ENCODE data around the gene INTS7. TPM values are rescaled to one million over a fixed set of nuclear protein-coding genes. Genes with fewer than 3 reads are reported as not detected.
"Not testable (repeated sequence)": the region's sequence is repeated elsewhere in the genome, so short reads cannot be mapped to it uniquely, and the experiment has no call there.

INTS7 gene
- total RNA-seq, 2 experiments from 2014 or later: 24.7 to 25.9 TPM

GRCh38 chr1:211925016-211925415, 110.3 kb downstream of the INTS7 start:
- Mint-ChIP-seq H3K27me3 (ENCODE audit: low read depth) (peaks cover 6% of the 10 kb centered on the region), H3K4me1 (ENCODE audit: low read depth) (no peaks in the 10 kb centered on the region), H3K9me3 (no peaks in the 10 kb centered on the region), H3K27ac (no peak overlapping the region), H3K36me3 (ENCODE audit: low read depth) (no peaks in the 10 kb centered on the region), H3K4me3 (no peak overlapping the region)
- no peak for DNase-seq
- CTCF ChIA-PET: interaction anchor here (0.6 to 1.5 kb wide), 4 partner anchors 15 to 243 kb away, joined by 3 to 4 read pairs (median 3); no protein-coding TSS in a partner anchor
- intact Hi-C loops (cut with micrococcal nuclease): no loop called here

DNA sequence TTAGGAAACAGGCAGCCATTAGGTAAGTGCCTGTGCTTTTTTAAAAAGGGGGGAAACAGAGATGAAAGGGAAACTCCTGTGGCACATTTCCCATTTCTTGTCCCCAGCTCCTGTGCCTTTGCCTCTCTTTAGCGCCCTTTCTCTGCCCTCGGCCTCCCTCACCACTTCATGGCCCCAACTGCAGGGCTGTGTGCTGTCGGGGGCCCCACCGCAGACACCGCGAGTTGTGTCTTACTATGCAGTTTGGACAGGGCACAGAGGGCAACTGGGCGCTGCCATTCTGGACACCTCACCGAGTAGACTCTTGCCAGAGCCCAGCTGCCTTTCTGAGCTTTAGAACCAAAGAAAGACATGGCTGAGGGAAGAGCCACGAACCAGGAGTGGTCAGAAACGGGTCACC, 111.1 kb downstream of the INTS7 start:
- no peaks in the 10 kb centered on the region for H3K4me1 Mint-ChIP-seq (ENCODE audit: low read depth)
- H3K9me3 Mint-ChIP-seq: no peaks in the 10 kb centered on the region
- intact Hi-C loops (cut with micrococcal nuclease): no loop called here
- no peak overlapping the region for H3K4me3 Mint-ChIP-seq
- peaks cover 5% of the 10 kb centered on the region for H3K27me3 Mint-ChIP-seq (ENCODE audit: low read depth)
- no peak overlapping the region for H3K27ac Mint-ChIP-seq
- H3K36me3 Mint-ChIP-seq (ENCODE audit: low read depth): no peaks in the 10 kb centered on the region
- CTCF ChIA-PET: interaction anchor here (1.2 to 1.5 kb wide), 2 partner anchors 22 to 226 kb away, joined by 3 to 4 read pairs; no protein-coding TSS in a partner anchor
- no peak for DNase-seq

DNA sequence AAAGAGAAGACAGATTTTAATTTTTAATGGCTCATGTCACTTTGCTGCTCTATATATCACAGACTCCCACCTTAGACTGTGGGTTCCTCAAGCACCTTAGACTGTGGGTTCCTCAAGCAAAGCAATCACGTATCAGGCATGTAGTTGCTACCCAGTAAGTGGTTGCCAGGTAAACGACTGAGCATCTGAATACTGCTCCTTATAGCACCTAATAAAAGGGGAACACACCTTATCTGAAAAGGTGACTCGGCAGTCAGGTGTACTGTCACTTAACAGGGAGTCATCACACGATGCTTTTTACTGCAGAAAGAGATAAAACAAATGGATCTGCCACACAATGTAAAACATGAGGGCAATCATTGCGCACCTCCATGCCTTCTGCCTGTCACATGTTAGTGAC, 112.3 kb downstream of the INTS7 start:
- CTCF ChIA-PET: no interaction called here

DNA sequence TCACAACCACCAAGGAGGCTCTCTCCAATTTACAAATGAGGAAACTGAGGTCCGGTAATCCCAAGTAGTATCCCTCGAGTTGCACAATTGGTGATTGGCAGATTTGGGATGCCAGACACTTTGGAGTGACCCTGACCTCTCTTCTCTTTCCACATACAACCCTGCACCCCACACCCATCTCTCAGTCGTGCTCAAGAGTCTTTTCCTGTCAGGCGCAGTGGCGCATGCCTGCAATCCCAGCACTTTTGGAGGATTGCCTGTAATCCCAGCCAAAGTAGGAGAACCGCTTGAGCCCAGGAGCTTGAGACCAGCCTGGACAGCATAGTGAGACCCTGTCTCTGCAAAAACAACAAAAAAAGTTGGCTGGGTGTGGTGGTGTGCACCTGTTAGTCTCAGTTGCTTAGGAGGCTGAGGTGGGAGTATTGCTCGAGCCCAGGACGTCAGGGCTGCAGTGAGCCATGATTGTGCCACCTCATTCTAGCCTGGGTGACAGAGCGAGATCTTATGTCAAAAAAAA, 113.7 kb downstream of the INTS7 start:
- H3K4me3 Mint-ChIP-seq: no peak overlapping the region
- intact Hi-C loops (cut with micrococcal nuclease): no loop called here
- CTCF ChIA-PET: no interaction called here

More for the DNA sequence above, 112.3 kb downstream of the INTS7 start:
- no peak overlapping the region for H3K27ac Mint-ChIP-seq
- H3K4me3 Mint-ChIP-seq: no peak overlapping the region
- H3K9me3 Mint-ChIP-seq: no peaks in the 10 kb centered on the region
- DNase-seq: no peak
- no peaks in the 10 kb centered on the region for H3K36me3 Mint-ChIP-seq (ENCODE audit: low read depth)
- H3K4me1 Mint-ChIP-seq (ENCODE audit: low read depth): no peaks in the 10 kb centered on the region
- intact Hi-C loops (cut with micrococcal nuclease): no loop called here
- peaks cover 5% of the 10 kb centered on the region for H3K27me3 Mint-ChIP-seq (ENCODE audit: low read depth)

DNA sequence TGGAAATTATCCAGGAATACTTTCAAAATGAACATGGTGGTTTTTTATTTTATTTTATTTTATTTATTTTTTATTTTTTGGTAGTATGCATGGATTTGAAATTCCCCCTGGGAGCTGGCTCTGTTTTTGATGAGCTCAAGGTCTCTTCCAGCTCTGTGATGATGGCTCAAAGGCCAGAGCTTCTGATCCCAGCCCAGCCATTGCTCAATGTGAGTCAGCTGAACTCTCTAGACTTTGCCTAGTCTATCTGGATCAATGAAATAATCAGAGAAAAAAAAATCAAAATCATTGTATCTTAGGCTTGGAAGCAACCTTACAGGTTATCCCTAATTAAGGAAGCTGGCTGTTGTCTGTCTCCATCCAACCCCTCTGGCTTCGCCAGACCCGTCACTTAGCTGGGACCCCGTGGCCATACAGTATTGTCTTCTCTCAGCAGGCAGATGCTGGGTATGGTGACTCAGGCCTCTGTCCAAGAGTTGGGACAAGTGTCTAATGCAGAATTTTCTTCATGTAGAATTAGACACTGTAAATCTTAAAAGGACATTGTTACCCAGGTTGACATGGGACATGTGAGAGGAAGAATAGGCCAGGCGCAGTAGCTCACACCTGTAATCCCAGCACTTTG, 114.6 kb downstream of the INTS7 start:
- H3K4me1 Mint-ChIP-seq (ENCODE audit: low read depth): no peaks in the 10 kb centered on the region
- no peaks in the 10 kb centered on the region for H3K36me3 Mint-ChIP-seq (ENCODE audit: low read depth)
- peaks cover 5% of the 10 kb centered on the region for H3K27me3 Mint-ChIP-seq (ENCODE audit: low read depth)
- H3K9me3 Mint-ChIP-seq: no peaks in the 10 kb centered on the region
- H3K27ac Mint-ChIP-seq: no peak overlapping the region
- CTCF ChIA-PET: interaction anchor here (2.5 kb wide), 1 partner anchor 222 kb away, joined by 7 read pairs; no protein-coding TSS in a partner anchor
- DNase-seq: no peak
- intact Hi-C loops (cut with micrococcal nuclease): no loop called here
- no peak overlapping the region for H3K4me3 Mint-ChIP-seq

More for the DNA sequence above, 113.7 kb downstream of the INTS7 start:
- DNase-seq: no peak
- Mint-ChIP-seq H3K27me3 (ENCODE audit: low read depth) (peaks cover 5% of the 10 kb centered on the region), H3K27ac (no peak overlapping the region), H3K9me3 (no peaks in the 10 kb centered on the region), H3K36me3 (ENCODE audit: low read depth) (no peaks in the 10 kb centered on the region), H3K4me1 (ENCODE audit: low read depth) (no peaks in the 10 kb centered on the region)

DNA sequence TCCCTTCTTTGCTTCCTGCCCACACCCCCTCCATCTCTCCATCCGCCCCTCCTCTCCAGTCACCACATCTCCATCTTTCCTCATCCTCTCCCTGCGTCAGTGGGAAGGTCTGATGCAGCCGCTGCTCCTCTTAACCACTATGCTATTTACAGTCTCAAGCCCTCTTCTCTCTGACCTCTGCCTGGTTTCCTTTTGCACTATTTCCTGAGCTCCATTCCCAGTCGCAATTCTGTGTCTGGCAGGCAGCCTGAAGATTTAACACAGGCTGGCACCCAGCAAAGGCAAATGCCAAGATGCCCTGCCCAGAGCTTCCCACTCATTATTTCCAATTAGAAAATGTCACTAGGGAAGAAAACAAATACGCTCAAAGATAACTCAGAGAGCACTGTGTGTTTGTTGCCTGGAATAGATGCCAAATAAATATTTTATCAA, 115.2 kb downstream of the INTS7 start:
- CTCF ChIA-PET: interaction anchor here (2.5 kb wide), 1 partner anchor 222 kb away, joined by 7 read pairs; no protein-coding TSS in a partner anchor
- no peak overlapping the region for H3K4me3 Mint-ChIP-seq
- intact Hi-C loops (cut with micrococcal nuclease): no loop called here
- H3K27ac Mint-ChIP-seq: no peak overlapping the region
- no peaks in the 10 kb centered on the region for H3K36me3 Mint-ChIP-seq (ENCODE audit: low read depth)
- peaks cover 5% of the 10 kb centered on the region for H3K27me3 Mint-ChIP-seq (ENCODE audit: low read depth)
- H3K9me3 Mint-ChIP-seq: no peaks in the 10 kb centered on the region
- no peak for DNase-seq
- H3K4me1 Mint-ChIP-seq (ENCODE audit: low read depth): no peaks in the 10 kb centered on the region

DNA sequence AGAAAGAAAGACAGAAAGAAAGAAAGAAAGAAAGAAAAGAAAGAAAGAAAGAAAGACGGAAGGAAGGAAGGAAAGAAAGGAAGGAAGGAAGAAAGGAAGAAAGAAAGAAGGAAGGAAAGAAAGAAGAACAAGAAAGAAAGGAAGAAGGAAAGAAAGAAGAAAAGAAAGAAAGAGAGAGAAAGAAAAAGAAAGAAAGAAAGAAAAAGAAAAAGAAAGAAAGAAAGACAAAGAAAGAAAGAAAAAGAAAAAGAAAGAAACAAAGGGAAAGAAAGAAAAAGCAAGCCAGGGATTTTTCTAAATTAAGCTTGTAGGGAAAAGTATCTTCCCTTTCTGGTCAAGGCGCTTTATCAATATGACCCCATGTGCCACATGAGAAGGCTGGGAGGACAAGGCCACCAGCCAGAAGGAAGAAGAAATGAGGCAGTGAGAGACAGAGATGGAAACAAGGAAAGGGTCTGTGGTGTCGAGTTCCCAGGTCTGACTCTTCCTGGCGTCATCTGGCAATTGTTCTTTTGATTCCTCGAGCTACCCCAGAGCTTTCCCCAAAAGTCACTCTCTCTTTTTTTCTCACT, 116.4 kb downstream of the INTS7 start:
- peaks cover 3% of the 10 kb centered on the region for H3K27me3 Mint-ChIP-seq (ENCODE audit: low read depth)
- H3K36me3 Mint-ChIP-seq (ENCODE audit: low read depth): no peaks in the 10 kb centered on the region
- H3K4me3 Mint-ChIP-seq: no peak overlapping the region
- no peaks in the 10 kb centered on the region for H3K4me1 Mint-ChIP-seq (ENCODE audit: low read depth)
- CTCF ChIA-PET: interaction anchor here (2.5 kb wide), 1 partner anchor 220 kb away, joined by 7 read pairs; no protein-coding TSS in a partner anchor
- H3K9me3 Mint-ChIP-seq: no peaks in the 10 kb centered on the region
- H3K27ac Mint-ChIP-seq: no peak overlapping the region
- no peak for DNase-seq
- intact Hi-C loops (cut with micrococcal nuclease): no loop called here

GRCh38 chr1:211916458-211916857, 118.9 kb downstream of the INTS7 start:
- CTCF ChIA-PET: interaction anchor here (0.5 kb wide), 1 partner anchor 99 kb away, joined by 3 read pairs; no protein-coding TSS in a partner anchor
- H3K9me3 Mint-ChIP-seq; intact Hi-C loops (cut with micrococcal nuclease); H3K27me3 Mint-ChIP-seq (ENCODE audit: low read depth); H3K36me3 Mint-ChIP-seq (ENCODE audit: low read depth); H3K4me3 Mint-ChIP-seq; DNase-seq; H3K4me1 Mint-ChIP-seq (ENCODE audit: low read depth); H3K27ac Mint-ChIP-seq: not testable (repeated sequence)

- intact Hi-C loops (cut with micrococcal nuclease): no loop called here
- CTCF ChIA-PET: interaction anchor here (0.5 kb wide), 1 partner anchor 98 kb away, joined by 3 read pairs; no protein-coding TSS in a partner anchor
Observed at GRCh38 chr1:211915924-211916323, 119.4 kb downstream of the INTS7 start.

DNA sequence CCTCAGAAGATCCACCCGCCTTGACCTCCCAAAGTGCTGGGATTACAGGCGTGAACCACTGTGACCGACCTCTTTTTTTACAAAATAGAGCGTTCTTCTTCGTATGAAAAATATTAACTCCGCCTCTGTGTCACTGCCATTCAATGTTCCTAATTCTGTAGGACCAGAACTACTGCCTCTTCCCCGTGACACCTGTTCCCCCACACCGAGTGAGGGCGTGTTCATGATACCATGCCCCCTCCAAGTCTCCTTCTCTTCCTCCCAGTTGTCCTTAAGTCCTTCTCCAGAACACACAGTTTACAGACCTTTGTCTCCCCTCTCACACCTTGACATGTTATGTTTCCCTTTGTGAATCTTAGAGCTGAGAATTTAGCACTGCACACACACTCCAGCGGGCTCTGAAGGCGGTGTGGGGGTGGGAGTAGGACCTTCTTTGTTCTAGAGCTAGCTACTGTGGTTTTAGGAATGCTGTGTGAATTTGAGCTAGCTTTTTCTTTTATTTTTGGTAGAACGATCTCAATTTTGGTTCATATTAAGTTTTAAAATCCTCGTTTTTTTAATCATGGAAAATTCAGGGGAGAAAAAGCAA, 122.4 kb downstream of the INTS7 start:
- no peak overlapping the region for H3K27ac Mint-ChIP-seq
- H3K4me1 Mint-ChIP-seq (ENCODE audit: low read depth): no peaks in the 10 kb centered on the region
- peaks cover 8% of the 10 kb centered on the region for H3K27me3 Mint-ChIP-seq (ENCODE audit: low read depth)
- intact Hi-C loops (cut with micrococcal nuclease): no loop called here
- DNase-seq: no peak
- no peak overlapping the region for H3K4me3 Mint-ChIP-seq
- CTCF ChIA-PET: no interaction called here
- H3K36me3 Mint-ChIP-seq (ENCODE audit: low read depth): no peaks in the 10 kb centered on the region
- no peaks in the 10 kb centered on the region for H3K9me3 Mint-ChIP-seq

More at GRCh38 chr1:211915924-211916323, 119.4 kb downstream of the INTS7 start:
- no peak overlapping the region for H3K4me3 Mint-ChIP-seq
- no peak for DNase-seq
- peaks cover 5% of the 10 kb centered on the region for H3K27me3 Mint-ChIP-seq (ENCODE audit: low read depth)
- no peaks in the 10 kb centered on the region for H3K4me1 Mint-ChIP-seq (ENCODE audit: low read depth)
- no peaks in the 10 kb centered on the region for H3K36me3 Mint-ChIP-seq (ENCODE audit: low read depth)
- H3K9me3 Mint-ChIP-seq: no peaks in the 10 kb centered on the region
- no peak overlapping the region for H3K27ac Mint-ChIP-seq

DNA sequence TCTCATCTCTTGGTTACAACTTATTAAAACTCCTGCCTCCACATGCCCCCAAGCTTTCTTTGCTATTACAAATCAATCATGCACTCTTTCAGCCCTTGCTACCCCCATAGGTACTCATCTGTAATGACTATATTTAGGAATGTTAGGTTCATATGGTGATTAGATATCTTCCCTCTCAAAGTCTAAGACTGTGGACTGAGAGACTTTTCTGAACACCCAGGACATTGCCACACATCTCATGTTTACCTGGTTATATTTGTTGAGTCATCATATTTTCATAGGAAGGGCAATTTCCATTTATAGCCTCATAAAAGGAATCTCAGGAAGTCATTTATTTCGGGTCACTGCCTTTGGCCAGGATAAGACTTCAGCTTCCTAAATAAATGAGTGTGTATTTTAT, 123.3 kb downstream of the INTS7 start:
- no peak for DNase-seq
- CTCF ChIA-PET: no interaction called here
- intact Hi-C loops (cut with micrococcal nuclease): no loop called here
- no peak overlapping the region for H3K27ac Mint-ChIP-seq
- H3K9me3 Mint-ChIP-seq: no peaks in the 10 kb centered on the region
- no peak overlapping the region for H3K4me3 Mint-ChIP-seq
- H3K4me1 Mint-ChIP-seq (ENCODE audit: low read depth): no peaks in the 10 kb centered on the region
- no peaks in the 10 kb centered on the region for H3K36me3 Mint-ChIP-seq (ENCODE audit: low read depth)
- H3K27me3 Mint-ChIP-seq (ENCODE audit: low read depth): peaks cover 8% of the 10 kb centered on the region

DNA sequence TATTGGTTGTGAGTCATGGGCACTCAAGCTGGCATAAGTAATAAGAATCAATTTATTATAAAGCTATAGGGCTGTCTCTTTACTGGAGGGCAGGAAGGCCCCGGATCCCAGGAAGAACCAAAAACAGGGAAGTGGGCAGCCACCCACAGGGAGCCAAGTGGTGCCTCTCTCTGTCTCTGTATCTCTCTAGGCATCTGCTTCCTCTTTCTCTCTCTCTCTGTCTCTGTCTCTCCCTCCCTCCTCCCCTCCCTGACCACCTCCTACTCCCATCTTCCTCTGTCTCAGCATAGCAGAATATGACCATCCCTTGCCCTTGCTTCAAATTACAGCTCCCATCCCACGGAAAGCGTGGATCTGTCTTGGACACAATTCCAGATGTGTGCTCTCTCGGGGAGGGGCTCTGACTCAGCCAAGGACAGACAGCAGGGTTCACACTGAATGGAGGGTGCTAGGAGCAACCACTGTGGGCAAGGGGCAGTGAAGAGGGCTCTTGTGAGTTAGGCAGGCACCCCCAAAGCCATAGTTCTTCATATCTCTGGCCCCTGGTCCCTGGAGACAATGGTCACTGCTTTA, 124.4 kb downstream of the INTS7 start:
- peaks cover 8% of the 10 kb centered on the region for H3K27me3 Mint-ChIP-seq (ENCODE audit: low read depth)
- no peak overlapping the region for H3K27ac Mint-ChIP-seq
- no peak for DNase-seq
- CTCF ChIA-PET: interaction anchor here (0.5 kb wide), 1 partner anchor 122 kb away, joined by 7 read pairs; no protein-coding TSS in a partner anchor
- no peaks in the 10 kb centered on the region for H3K9me3 Mint-ChIP-seq
- no peak overlapping the region for H3K4me3 Mint-ChIP-seq
- H3K36me3 Mint-ChIP-seq (ENCODE audit: low read depth): no peaks in the 10 kb centered on the region
- intact Hi-C loops (cut with micrococcal nuclease): no loop called here
- H3K4me1 Mint-ChIP-seq (ENCODE audit: low read depth): no peaks in the 10 kb centered on the region
